NCI-H1092 (cell line): ENCODE measurements around the gene ALDH3B2.
"Not testable (repeated sequence)": the region's sequence is repeated elsewhere in the genome, so short reads cannot be mapped to it uniquely, and the experiment has no call there.

Experiments
- DNase-seq: peaks from one replicate; lab custom pipeline; 2025; lab: John Stamatoyannopoulos, UW

The ALDH3B2 gene

GRCh38 chr11:67629386-67630227 lies 44.8 kb downstream of the ALDH3B2 start, which contains the start of gene NUDT8:
Gene NUDT8, minus strand, starts transcription at chr11:67629937. Its CDS starts 26 bp downstream, at chr11:67629911.
- DNase-seq: peak; percentile 57

DNA sequence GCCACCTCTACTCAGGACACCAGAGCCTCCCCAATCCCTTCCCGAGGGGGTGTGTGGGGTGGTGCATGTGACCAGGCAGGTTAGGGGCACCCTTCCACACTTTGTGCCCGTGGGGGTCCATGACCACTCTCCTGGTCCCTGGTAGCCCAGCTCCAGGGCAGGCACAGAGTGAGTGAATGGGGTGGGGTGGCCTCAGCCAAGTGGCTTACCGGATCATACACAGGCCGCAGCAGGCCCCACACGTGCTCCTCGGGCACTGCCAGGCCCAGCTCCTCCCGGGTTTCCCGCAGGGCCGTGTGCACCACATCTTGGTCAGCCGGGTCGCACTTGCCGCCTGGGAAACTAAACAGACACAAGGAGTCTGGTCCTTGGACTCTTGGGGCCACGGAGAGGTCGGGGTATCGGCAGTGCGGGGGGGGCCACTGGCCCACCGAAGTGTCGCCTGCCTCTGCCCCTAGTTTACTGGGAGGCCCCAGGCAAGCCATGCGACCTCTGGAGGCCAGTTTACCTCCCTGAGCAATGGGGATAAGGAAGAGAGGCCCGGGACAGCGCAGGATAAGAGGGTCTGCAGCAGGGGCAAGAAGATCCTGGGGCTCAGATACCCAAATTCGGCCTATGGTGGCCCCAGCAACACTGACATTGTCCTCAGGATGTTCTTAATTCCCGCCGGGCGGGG lies 45.6 kb downstream of the ALDH3B2 start:
- DNase-seq: no peak

- no peak for DNase-seq
These were observed 46.4 kb downstream of the ALDH3B2 start for GRCh38 chr11:67627812-67628624.

- no peak for DNase-seq
These were observed 47.0 kb downstream of the ALDH3B2 start for GRCh38 chr11:67627441-67627811.

- DNase-seq: no peak
These were observed 47.5 kb downstream of the ALDH3B2 start for GRCh38 chr11:67626970-67627369.

DNA sequence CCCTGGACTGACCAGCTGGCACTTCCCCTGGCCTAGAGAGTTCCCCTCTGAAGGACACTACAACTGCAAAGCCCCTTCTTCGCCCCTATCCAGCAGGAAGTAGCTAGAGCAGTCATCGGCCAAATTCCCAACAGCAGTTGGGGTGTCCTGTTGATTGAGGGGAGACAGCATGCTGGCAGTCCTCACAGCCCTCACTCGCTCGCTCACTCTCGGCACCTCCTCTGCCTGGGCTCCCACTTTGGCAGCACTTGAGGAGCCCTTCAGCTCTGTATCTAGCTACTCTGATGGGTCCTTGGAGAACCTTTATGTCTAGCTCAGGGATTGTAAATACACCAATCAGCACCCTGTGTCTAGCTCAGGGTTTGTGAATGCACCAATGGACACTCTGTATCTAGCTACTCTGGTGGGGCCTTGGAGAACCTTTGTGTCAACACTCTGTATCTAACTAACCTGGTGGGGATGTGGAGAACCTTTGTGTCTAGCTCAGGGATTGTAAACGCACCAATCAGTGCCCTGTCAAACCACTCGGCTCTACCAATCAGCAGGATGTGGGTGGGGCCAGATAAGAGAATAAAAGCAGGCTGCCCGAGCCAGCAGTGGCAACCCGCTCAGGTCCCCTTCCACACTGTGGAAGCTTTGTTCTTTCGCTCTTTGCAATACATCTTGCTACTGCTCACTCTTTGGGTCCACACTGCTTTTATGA lies 48.1 kb downstream of the ALDH3B2 start:
- not testable (repeated sequence) for DNase-seq

GRCh38 chr11:67623795-67624194 lies 50.6 kb downstream of the ALDH3B2 start:
- DNase-seq: not testable (repeated sequence)

DNA sequence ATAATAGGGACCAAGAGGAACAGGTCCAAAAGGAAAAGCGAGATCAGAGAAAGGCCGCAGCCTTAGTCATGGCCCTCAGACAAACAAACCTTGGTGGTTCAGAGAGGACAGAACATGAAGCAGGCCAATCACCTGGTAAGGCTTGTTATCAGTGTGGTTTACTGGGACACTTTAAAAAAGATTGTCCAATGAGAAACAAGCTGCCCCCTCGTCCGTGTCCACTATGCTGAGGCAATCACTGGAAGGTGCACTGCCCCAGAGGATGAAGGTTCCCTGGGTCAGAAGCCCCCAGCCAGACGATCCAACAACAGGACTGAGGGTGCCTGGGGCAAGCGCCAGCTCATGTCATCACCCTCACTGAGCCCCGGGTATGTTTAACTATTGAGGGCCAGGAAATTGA lies 51.5 kb downstream of the ALDH3B2 start:
- not testable (repeated sequence) for DNase-seq

DNA sequence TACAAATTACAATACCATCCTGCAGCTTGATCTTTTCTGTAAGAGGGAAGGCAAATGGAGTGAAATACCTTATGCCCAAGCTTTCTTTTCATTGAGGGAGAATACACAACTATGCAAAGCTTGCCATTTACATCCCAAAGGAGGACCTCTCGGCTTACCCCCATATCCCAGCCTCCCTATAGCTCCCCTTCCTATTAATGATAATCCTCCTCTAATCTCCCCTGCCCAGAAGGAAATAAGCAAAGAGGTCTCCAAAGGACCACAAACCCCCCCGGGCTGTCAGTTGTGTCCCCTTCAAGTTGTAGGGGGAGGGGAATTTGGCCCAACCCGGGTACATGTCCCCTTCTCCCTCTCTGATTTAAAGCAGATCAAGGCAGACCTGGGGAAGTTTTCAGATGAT lies 52.5 kb downstream of the ALDH3B2 start:
- DNase-seq: not testable (repeated sequence)

- DNase-seq: not testable (repeated sequence)
These were observed 53.8 kb downstream of the ALDH3B2 start for GRCh38 chr11:67620621-67621020.

- not testable (repeated sequence) for DNase-seq
These were observed 54.5 kb downstream of the ALDH3B2 start for GRCh38 chr11:67619683-67620618.

DNA sequence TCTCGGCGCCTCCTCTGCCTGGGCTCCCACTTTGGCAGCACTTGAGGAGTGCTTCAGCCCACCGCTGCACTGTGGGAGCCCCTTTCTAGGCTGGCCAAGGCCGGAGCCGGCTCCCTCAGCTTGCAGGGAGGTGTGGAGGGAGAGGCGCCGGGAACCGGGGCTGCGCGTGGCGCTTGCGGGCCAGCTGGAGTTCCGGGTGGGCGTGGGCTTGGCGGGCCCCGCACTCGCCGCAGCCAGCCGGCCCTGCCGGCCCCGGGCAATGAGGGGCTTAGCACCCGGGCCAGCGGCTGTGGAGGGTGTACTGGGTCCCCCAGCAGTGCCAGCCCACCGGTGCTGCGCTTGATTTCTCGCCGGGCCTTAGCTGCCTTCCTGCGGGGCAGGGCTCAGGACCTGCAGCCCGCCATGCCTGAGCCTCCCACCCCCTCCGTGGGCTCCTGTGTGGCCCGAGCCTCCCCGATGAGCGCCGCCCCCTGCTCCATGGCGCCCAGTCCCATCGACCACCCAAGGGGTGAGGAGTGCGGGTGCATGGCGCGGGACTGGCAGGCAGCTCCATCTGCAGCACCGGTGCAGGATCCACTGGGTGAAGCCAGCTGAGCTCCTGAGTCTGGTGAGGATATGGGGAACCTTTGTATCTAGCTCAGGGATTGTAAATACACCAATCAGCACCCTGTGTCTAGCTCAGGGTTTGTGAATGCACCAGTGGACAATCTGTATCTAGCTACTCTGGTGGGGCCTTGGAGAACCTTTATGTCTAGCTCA lies 55.3 kb downstream of the ALDH3B2 start:
- DNase-seq: not testable (repeated sequence)

GRCh38 chr11:67617243-67617953 lies 57.0 kb downstream of the ALDH3B2 start:
- DNase-seq: no peak

GRCh38 chr11:67616431-67617242 lies 57.8 kb downstream of the ALDH3B2 start:
- DNase-seq: no peak

- DNase-seq: no peak
These were observed 58.5 kb downstream of the ALDH3B2 start for GRCh38 chr11:67615728-67616430.

DNA sequence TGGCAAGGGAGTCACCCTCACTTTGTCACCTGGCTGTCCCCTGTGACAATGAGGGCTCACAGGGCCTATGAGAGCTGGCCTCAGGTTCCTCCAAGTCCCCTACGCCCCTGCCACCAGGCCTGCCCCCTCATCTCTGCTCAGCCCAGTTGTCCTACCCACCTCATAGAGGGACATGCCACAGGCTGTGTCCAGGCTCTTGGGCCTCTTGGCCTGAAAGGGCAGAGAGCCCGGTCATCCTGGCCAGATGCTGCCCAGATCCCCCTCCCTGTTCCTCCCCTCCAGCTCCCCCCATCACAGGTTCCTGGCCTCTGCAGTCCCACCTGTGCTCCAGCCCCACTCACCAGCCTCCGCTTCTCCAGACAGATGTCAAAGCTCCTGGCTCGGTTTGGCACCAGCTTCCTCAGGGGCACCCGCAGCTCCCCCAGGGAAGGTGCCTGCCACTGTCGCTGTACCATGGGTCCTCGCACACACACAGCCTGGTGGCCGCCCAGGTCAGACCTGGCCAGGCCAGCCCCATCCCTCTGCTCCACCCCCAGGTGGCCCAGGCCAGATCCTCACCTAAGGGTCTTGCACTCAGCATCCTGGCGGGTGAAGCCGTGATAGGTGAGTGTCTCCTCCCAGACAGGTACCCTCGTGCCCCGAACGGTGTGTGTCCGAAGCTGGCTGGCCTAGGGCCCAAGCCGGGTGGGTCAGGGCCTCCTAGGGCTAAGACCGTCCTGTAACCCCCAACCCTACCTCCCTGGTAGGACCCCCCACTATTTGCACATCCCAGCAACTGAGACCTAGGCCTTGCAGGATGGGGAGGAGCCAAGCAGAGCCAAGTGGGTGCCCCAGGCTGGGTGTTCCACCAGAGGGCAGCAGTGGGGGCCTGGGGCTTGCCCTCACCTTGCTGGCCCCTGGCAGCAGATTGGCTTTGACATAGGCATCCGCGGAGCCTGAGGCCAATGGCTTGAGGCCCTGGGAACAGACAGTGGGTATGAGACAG lies 59.4 kb downstream of the ALDH3B2 start:
- no peak for DNase-seq
